ENCODE measurements around the gene MED12L. TPM values are rescaled to one million over a fixed set of nuclear protein-coding genes. Genes with fewer than 3 reads are reported as not detected.

The MED12L gene
- total RNA-seq, 3 donors from 2014 or later, result 0.48 to 1.6 (median 1.6) TPM

- no peak overlapping the region for H3K27ac ChIP-seq
- DNase-seq (ENCODE audit: low spot score in 2 of 2), result no peak
- intact Hi-C loops (cut with DNase I; ENCODE audit: low total_unique reads), result no loop called here
- no peaks in the 10 kb centered on the region for H3K36me3 ChIP-seq
- no peaks in the 10 kb centered on the region for H3K27me3 ChIP-seq
- H3K9me3 ChIP-seq, result no peaks in the 10 kb centered on the region
- TF ChIP-seq POLR2A (IDR thresholded peaks at IDR 0.05) (no peak), POLR2AphosphoS5 (IDR thresholded peaks at IDR 0.05) (no peak), CTCF (IDR thresholded peaks at IDR 0.05) (no peak)
- no peak overlapping the region for H3K4me3 ChIP-seq
- H3K4me1 ChIP-seq, result no peaks in the 10 kb centered on the region
Observed at GRCh38 chr3:151213151-151213550, 127.7 kb downstream of the MED12L start.

- Histone ChIP-seq H3K36me3 (no peaks in the 10 kb centered on the region), H3K4me1 (no peaks in the 10 kb centered on the region), H3K4me3 (no peak overlapping the region), H3K9me3 (no peaks in the 10 kb centered on the region), H3K27me3 (no peaks in the 10 kb centered on the region), H3K27ac (no peak overlapping the region)
- no peak for TF ChIP-seq POLR2AphosphoS5 (IDR thresholded peaks at IDR 0.05)
- TF ChIP-seq CTCF (IDR thresholded peaks at IDR 0.05), result no peak
- no peak for TF ChIP-seq POLR2A (IDR thresholded peaks at IDR 0.05)
- DNase-seq (ENCODE audit: low spot score in 2 of 2), result no peak
- intact Hi-C loops (cut with DNase I; ENCODE audit: low total_unique reads), result no loop called here
Observed at GRCh38 chr3:151213881-151214280, 128.4 kb downstream of the MED12L start.

GRCh38 chr3:151214459-151214858 is 129.0 kb downstream of the MED12L start:
- no peak for TF ChIP-seq POLR2A (IDR thresholded peaks at IDR 0.05)
- no peak for TF ChIP-seq CTCF (IDR thresholded peaks at IDR 0.05)
- no peak for TF ChIP-seq POLR2AphosphoS5 (IDR thresholded peaks at IDR 0.05)
- Histone ChIP-seq H3K27me3 (no peaks in the 10 kb centered on the region), H3K36me3 (no peaks in the 10 kb centered on the region), H3K9me3 (no peaks in the 10 kb centered on the region), H3K4me3 (no peak overlapping the region), H3K27ac (no peak overlapping the region), H3K4me1 (no peaks in the 10 kb centered on the region)
- no peak for DNase-seq (ENCODE audit: low spot score in 2 of 2)
- intact Hi-C loops (cut with DNase I; ENCODE audit: low total_unique reads), result no loop called here

- H3K27ac ChIP-seq, result no peak overlapping the region
- H3K36me3 ChIP-seq, result no peaks in the 10 kb centered on the region
- no peaks in the 10 kb centered on the region for H3K4me1 ChIP-seq
- no peak overlapping the region for H3K4me3 ChIP-seq
- no peaks in the 10 kb centered on the region for H3K9me3 ChIP-seq
- TF ChIP-seq POLR2A (IDR thresholded peaks at IDR 0.05), result no peak
- no peak for TF ChIP-seq POLR2AphosphoS5 (IDR thresholded peaks at IDR 0.05)
- TF ChIP-seq CTCF (IDR thresholded peaks at IDR 0.05), result no peak
- intact Hi-C loops (cut with DNase I; ENCODE audit: low total_unique reads), result no loop called here
- no peaks in the 10 kb centered on the region for H3K27me3 ChIP-seq
- DNase-seq (ENCODE audit: low spot score in 2 of 2), result no peak
Observed at GRCh38 chr3:151216641-151217607, 131.5 kb downstream of the MED12L start.

- no peak for DNase-seq (ENCODE audit: low spot score in 2 of 2)
- H3K27ac ChIP-seq, result no peak overlapping the region
- H3K4me3 ChIP-seq, result no peak overlapping the region
- no peaks in the 10 kb centered on the region for H3K9me3 ChIP-seq
- H3K27me3 ChIP-seq, result no peaks in the 10 kb centered on the region
- no peaks in the 10 kb centered on the region for H3K36me3 ChIP-seq
- no peak for TF ChIP-seq POLR2AphosphoS5 (IDR thresholded peaks at IDR 0.05)
- no peak for TF ChIP-seq POLR2A (IDR thresholded peaks at IDR 0.05)
- TF ChIP-seq CTCF (IDR thresholded peaks at IDR 0.05), result no peak
- intact Hi-C loops (cut with DNase I; ENCODE audit: low total_unique reads), result no loop called here
- H3K4me1 ChIP-seq, result no peaks in the 10 kb centered on the region
Observed at GRCh38 chr3:151218136-151218535, 132.7 kb downstream of the MED12L start.

All from breast epithelium (tissue), 4 donors.